IMR-90 (cell line): Measurements from ENCODE around the gene GDF15. TPM values are rescaled to one million over a fixed set of nuclear protein-coding genes. Genes with fewer than 3 reads are reported as not detected.
A peak's percentile ranks its signal among the peaks of the same experiment; 100 is the strongest.

ENCODE experiments used
- ATAC-seq: fragments of 200-7000 bp; cut with Tn5 transposase; 2 replicates; pipeline ENCODE4 v1.9.1; 2020; ENCODE audit warnings: low read depth, mild to moderate bottlenecking, moderate library complexity
- BruUV-seq: library from RNA; stranded (reverse); fragments of 400-500 nt; replicated peaks from 2 replicates; lab custom pipeline; 2021; lab: Mats Ljungman, UMichigan
- CTCF ChIA-PET: fragments of 300-600 bp; formaldehyde crosslinking; extraction: SDS; loops from one replicate; lab custom pipeline; 2021; ENCODE audit warnings: antibody characterized with exemption; lab: Yijun Ruan, JAX
- POLR2A ChIA-PET: fragments of 300-600 bp; sonication (Branson Sonifier 250); formaldehyde crosslinking; loops from one replicate; lab custom pipeline; 2022; ENCODE audit warnings: antibody characterized with exemption; ENCODE audit not compliant: unreplicated experiment; lab: Charles Lee
- DNase-seq: peaks from one replicate; pipeline ENCODE4 v3.0.0; 2013
- H2AFZ ChIP-seq: replicated peaks from 2 replicates; pipeline ENCODE3; 2013; ENCODE audit warnings: low read length, mild to moderate bottlenecking; ENCODE audit not compliant: poor library complexity
- H2AK5ac ChIP-seq: 2 replicates; pipeline ENCODE4 v1.6.1; 2013; ENCODE audit warnings: low read depth, low read length, inconsistent platforms
- H2AK9ac ChIP-seq: replicated peaks from 2 replicates; pipeline ENCODE3; 2013; ENCODE audit warnings: mild to moderate bottlenecking, low read depth, low read length, moderate library complexity; ENCODE audit not compliant: poor library complexity
- H2BK120ac ChIP-seq: 2 replicates; pipeline ENCODE4 v1.6.1; 2013; ENCODE audit warnings: low read depth, low read length, inconsistent platforms
- H2BK15ac ChIP-seq: 3 replicates; pipeline ENCODE4 v1.6.1; 2013; ENCODE audit warnings: low read depth, low read length, inconsistent platforms
- H2BK20ac ChIP-seq: 2 replicates; pipeline ENCODE4 v1.6.1; 2013; ENCODE audit warnings: low read depth, mild to moderate bottlenecking, inconsistent platforms, low read length, moderate library complexity
- H2BK5ac ChIP-seq: 2 replicates; pipeline ENCODE4 v1.6.1; 2013; ENCODE audit warnings: mild to moderate bottlenecking, low read depth, low read length, inconsistent platforms; ENCODE audit not compliant: poor library complexity, severe bottlenecking
- H3K14ac ChIP-seq: replicated peaks from 2 replicates; pipeline ENCODE4 v1.6.1; 2013; ENCODE audit warnings: low read depth, low read length, inconsistent platforms
- H3K18ac ChIP-seq: 2 replicates; pipeline ENCODE4 v1.6.1; 2013; ENCODE audit warnings: low read depth, low read length, control low read depth
- H3K23ac ChIP-seq: 2 replicates; pipeline ENCODE4 v1.6.1; 2013; ENCODE audit warnings: low read depth, low read length, inconsistent platforms
- H3K27ac ChIP-seq: 2 replicates; pipeline ENCODE4 v1.5.1; 2013; ENCODE audit warnings: mild to moderate bottlenecking, control low read depth, low read length; ENCODE audit not compliant: insufficient read depth
- H3K27me3 ChIP-seq: 2 replicates; pipeline ENCODE4 v1.6.1; 2013; ENCODE audit warnings: low read length; ENCODE audit not compliant: control insufficient read depth, insufficient read depth
- H3K36me3 ChIP-seq: 2 replicates; pipeline ENCODE4 v1.6.1; 2013; ENCODE audit warnings: low read length, mixed read lengths; ENCODE audit not compliant: control insufficient read depth, insufficient read depth
- H3K4ac ChIP-seq: 2 replicates; pipeline ENCODE4 v1.6.1; 2013; ENCODE audit warnings: low read depth, low read length, inconsistent platforms
- H3K4me1 ChIP-seq: 2 replicates; pipeline ENCODE4 v1.6.1; 2013; ENCODE audit warnings: low read length, mixed read lengths; ENCODE audit not compliant: control insufficient read depth, insufficient read depth
- H3K4me2 ChIP-seq: 2 replicates; pipeline ENCODE4 v1.6.1; 2013; ENCODE audit warnings: low read depth, mild to moderate bottlenecking, control low read depth, low read length, moderate library complexity
- H3K4me3 ChIP-seq: 2 replicates; pipeline ENCODE4 v1.5.1; 2013; ENCODE audit warnings: low read depth, mild to moderate bottlenecking, control low read depth, low read length, moderate library complexity; ENCODE audit not compliant: insufficient read depth
- H3K56ac ChIP-seq: 2 replicates; pipeline ENCODE4 v1.6.1; 2013; ENCODE audit warnings: low read length, inconsistent platforms; ENCODE audit not compliant: insufficient read depth; ENCODE audit errors: extremely low read depth
- H3K79me1 ChIP-seq, 2 experiments: 2 replicates each; pipeline ENCODE4 v1.6.1; 2013; ENCODE audit warnings: low read length in 2 of 2, inconsistent platforms in 1 of 2, low read depth in 1 of 2
- H3K9ac ChIP-seq: 2 replicates; pipeline ENCODE4 v1.6.1; 2013; ENCODE audit warnings: low read depth, low read length, control low read depth
- H3K9me1 ChIP-seq: 2 replicates; pipeline ENCODE4 v1.6.1; 2013; ENCODE audit warnings: low read length, inconsistent platforms; ENCODE audit not compliant: insufficient read depth
- H3K9me3 ChIP-seq: 2 replicates; pipeline ENCODE4 v1.6.1; 2013; ENCODE audit warnings: low read length; ENCODE audit not compliant: control insufficient read depth, insufficient read depth
- H4K20me1 ChIP-seq: 2 replicates; pipeline ENCODE4 v1.6.1; 2013; ENCODE audit warnings: low read length, inconsistent platforms; ENCODE audit not compliant: insufficient read depth
- H4K5ac ChIP-seq: 2 replicates; pipeline ENCODE4 v1.6.1; 2013; ENCODE audit warnings: mild to moderate bottlenecking, low read depth, low read length, control low read depth
- H4K8ac ChIP-seq, 2 experiments: 2 replicates each; pipeline ENCODE4 v1.6.1; 2013; ENCODE audit warnings: low read depth in 2 of 2, low read length in 2 of 2, control low read depth in 1 of 2, inconsistent platforms in 1 of 2
- H4K91ac ChIP-seq: 2 replicates; pipeline ENCODE4 v1.6.1; 2013; ENCODE audit warnings: low read depth, low read length, inconsistent platforms; ENCODE audit not compliant: insufficient read depth
- CHD1 ChIP-seq: IDR thresholded peaks from 2 replicates; pipeline ENCODE4 v1.6.1; 2012; ENCODE audit warnings: low read depth, low read length, improper control_type of control experiment
- MAFK ChIP-seq: IDR thresholded peaks from 2 replicates; pipeline ENCODE4 v1.6.1; 2012; ENCODE audit warnings: low read depth, low read length, improper control_type of control experiment
- MAZ ChIP-seq: IDR thresholded peaks from 2 replicates; pipeline ENCODE4 v1.6.1; 2012; ENCODE audit warnings: low read depth, mild to moderate bottlenecking, low read length, improper control_type of control experiment, moderate library complexity, borderline replicate concordance
- NFE2L2 ChIP-seq: fragments of 150-350 bp; IDR thresholded peaks from 2 replicates; pipeline ENCODE4 v1.6.1; 2016; ENCODE audit warnings: low read depth, mild to moderate bottlenecking, low read length
- RAD21 ChIP-seq: IDR thresholded peaks from 2 replicates; pipeline ENCODE4 v1.6.1; 2012; ENCODE audit warnings: low read length, improper control_type of control experiment
- SMC3 ChIP-seq: fragments of 150-350 bp; IDR thresholded peaks from 2 replicates; pipeline ENCODE4 v1.6.1; 2016; ENCODE audit warnings: low read depth, mild to moderate bottlenecking, antibody characterized with exemption, low read length, moderate library complexity
- WGBS, 2 experiments: methylation state at CpG; one replicate each; pipeline versions ENCODE4 v1.1.5 to v1.1.7; 2013; ENCODE audit warnings: missing lambda C conversion rate in 2 of 2; ENCODE audit not compliant: insufficient read length in 1 of 2; ENCODE audit errors: extremely low coverage in 2 of 2; 5-methylcytosine and 5-hydroxymethylcytosine counted together
- dilution Hi-C: fragments of 300-500 bp; cut with HindIII; formaldehyde crosslinking; loops from one replicate; pipeline ENCODE4 v1.14.3; 2018; ENCODE audit warnings: low sequenced_read_pairs; ENCODE audit not compliant: unreplicated experiment
- in situ Hi-C: fragments of 300-500 bp; cut with MboI; formaldehyde crosslinking; loops from 3 replicates; pipeline ENCODE4 v1.14.3; 2019; ENCODE audit warnings: low sequenced_read_pairs, inconsistent platforms, mixed read lengths
- intact Hi-C: fragments of 100-400 bp; cut with micrococcal nuclease; formaldehyde crosslinking; loops from 2 replicates; pipeline ENCODE4 v1.10.0; 2022
- polyA plus RNA-seq, 3 experiments: library from polyadenylated mRNA; depleted of rRNA; stranded (reverse); fragments of >200 nt; gene quantifications; 2 replicates each; pipeline ENCODE4 v1.2.3, GENCODE V29; 2012; ENCODE audit warnings: low replicate concordance in 1 of 3
- total RNA-seq: library from RNA; depleted of rRNA; stranded (reverse); fragments of >200 nt; gene quantifications from 2 replicates; pipeline ENCODE4 v1.2.3, GENCODE V29; 2012

Gene GDF15
- total and polyA plus RNA-seq, 2 of the 4 experiments (the other 2 are of a cell fraction): 5.6 to 49.8 TPM

- dilution Hi-C loops: no loop called here
These were observed 40.4 kb downstream of the GDF15 start for GRCh38 chr19:18426416-18426767.

More at GRCh38 chr19:18426416-18426767, 40.4 kb downstream of the GDF15 start:
- intact Hi-C loops: no loop called here
- H2AK5ac ChIP-seq: peak overlapping the region; percentile 29
- H3K9me3 ChIP-seq: no peaks in the 10 kb centered on the region
- peak overlapping the region; percentile 27; the same call in 1 of the 2 replicates for H3K9ac ChIP-seq
- no peaks in the 10 kb centered on the region for H3K27me3 ChIP-seq
- ATAC-seq (peak; percentile 2), DNase-seq (no peak)
- peak overlapping the region; percentile 67 for H2BK5ac ChIP-seq
- H2BK120ac ChIP-seq: peak overlapping the region; percentile 76
- H3K4me3 ChIP-seq: no peak overlapping the region
- peak overlapping the region; percentile 92 for H2AK9ac ChIP-seq
- H3K4ac ChIP-seq: peak overlapping the region; percentile 93
- POLR2A ChIA-PET: no interaction called here
- H3K56ac ChIP-seq: no peak overlapping the region
- H3K79me1 ChIP-seq: peaks cover 9 to 78% of the 10 kb centered on the region in 2 experiments
- WGBS, 2 experiments: no CpG with 5 or more reads among the region's 8 CpGs
- peak overlapping the region; percentile 56 for H3K27ac ChIP-seq
- CTCF ChIA-PET: no interaction called here
- H4K8ac ChIP-seq: peak overlapping the region in 1 of 2 experiments; percentile 72; a peak in 1 of 4 replicates
- peaks cover 67% of the 10 kb centered on the region for H4K20me1 ChIP-seq
- peak overlapping the region; percentile 67 for H3K14ac ChIP-seq
- peak overlapping the region; percentile 31; the same call in 1 of the 3 replicates for H2BK15ac ChIP-seq
- H2AFZ ChIP-seq: peak overlapping the region; percentile 68
- 0 out of 2 replicates have a peak overlapping the region, but pooled peaks have one; percentile 54 for H2BK20ac ChIP-seq
- peak overlapping the region; percentile 44 for H3K23ac ChIP-seq
- H3K36me3 ChIP-seq: no peaks in the 10 kb centered on the region; the same call in 1 of the 2 replicates
- H4K91ac ChIP-seq: peak overlapping the region; percentile 73
- no peak overlapping the region for H4K5ac ChIP-seq
- peaks cover 15% of the 10 kb centered on the region for H3K9me1 ChIP-seq
- BruUV-seq: no TSS peak
- H3K4me1 ChIP-seq: peaks cover 17% of the 10 kb centered on the region
- in situ Hi-C loops: no loop called here
- H3K18ac ChIP-seq: no peak overlapping the region
- TF ChIP-seq MAFK (no peak), RAD21 (no peak), NFE2L2 (no peak), MAZ (no peak), SMC3 (no peak), CHD1 (no peak)
- peak overlapping the region; percentile 35 for H3K4me2 ChIP-seq
